Measurements from ENCODE around the gene ZNF618.
"Not testable (repeated sequence)": the region's sequence is repeated elsewhere in the genome, so short reads cannot be mapped to it uniquely, and the experiment has no call there.

ZNF618 gene

DNA sequence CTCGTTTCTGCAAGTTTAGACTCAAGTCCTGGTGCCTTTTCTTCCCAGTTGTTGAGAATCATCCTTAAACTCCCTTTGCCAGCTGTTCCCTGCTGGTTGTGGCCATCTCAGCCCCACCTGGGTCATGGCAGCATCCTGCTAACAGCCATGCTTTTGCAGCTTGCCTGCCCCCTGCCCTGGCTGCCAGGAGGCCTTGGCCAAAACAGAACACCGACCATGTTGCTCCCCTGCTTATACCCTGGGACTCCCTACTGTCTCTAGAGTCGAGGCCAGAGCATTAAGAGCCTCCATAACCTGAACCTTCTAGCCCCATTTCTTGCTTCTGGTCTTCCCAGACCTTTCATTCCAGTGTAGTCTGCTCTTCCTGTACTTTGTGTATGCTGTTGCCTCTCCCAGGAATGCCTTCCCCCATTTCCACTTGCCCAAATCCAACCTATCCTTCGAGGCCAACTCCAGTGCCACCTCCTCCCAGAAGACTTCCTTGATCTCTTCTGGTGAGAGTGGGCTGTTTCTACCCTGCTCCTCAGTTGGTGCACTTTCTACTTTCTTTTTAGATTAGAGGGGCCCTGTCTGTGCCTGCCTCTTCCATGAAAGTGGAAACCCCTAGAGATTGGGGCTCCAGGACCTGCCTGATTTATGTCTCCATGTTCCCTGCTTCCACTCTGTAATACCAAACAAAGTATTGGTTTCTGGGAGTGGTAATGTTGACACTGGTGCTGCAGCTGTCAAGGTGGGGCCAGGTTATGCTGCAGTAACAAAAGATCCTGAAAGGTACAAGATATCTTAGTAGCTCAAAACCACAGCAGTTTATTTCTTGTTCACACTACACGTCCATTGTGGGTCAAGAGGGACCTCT, 113.8 kb downstream of the ZNF618 start:
- DNase-seq (ENCODE audit: low read depth) = no peak

- DNase-seq (ENCODE audit: low read depth) = no peak
These were observed 114.4 kb downstream of the ZNF618 start for GRCh38 chr9:113990570-113990907.

GRCh38 chr9:113990975-113991471, 114.9 kb downstream of the ZNF618 start:
- DNase-seq (ENCODE audit: low read depth) = no peak

DNA sequence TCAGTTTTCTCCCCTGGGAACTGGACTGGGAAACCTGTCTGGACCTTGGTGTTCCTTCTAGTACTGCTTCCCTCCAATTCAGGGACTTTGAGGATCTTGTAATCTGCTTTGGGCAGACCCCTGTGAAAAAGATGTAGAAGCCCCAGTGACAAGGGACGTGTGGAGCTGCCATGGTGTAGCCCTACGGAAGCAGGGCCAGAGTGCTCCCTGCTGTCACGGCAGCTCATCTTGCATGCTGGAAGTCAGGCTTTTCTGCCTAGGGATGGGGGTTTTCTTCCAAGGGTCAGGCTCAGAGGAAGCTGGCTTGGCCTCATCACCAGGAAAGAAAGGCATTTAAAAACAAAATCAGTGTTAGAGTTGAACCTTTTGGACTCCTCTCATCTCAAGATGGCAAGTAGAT, 115.6 kb downstream of the ZNF618 start:
- DNase-seq (ENCODE audit: low read depth) = no peak

GRCh38 chr9:113992276-113992951, 116.3 kb downstream of the ZNF618 start:
- no peak for DNase-seq (ENCODE audit: low read depth)

- no peak for DNase-seq (ENCODE audit: low read depth)
These were observed 116.9 kb downstream of the ZNF618 start for GRCh38 chr9:113992994-113993393.

DNA sequence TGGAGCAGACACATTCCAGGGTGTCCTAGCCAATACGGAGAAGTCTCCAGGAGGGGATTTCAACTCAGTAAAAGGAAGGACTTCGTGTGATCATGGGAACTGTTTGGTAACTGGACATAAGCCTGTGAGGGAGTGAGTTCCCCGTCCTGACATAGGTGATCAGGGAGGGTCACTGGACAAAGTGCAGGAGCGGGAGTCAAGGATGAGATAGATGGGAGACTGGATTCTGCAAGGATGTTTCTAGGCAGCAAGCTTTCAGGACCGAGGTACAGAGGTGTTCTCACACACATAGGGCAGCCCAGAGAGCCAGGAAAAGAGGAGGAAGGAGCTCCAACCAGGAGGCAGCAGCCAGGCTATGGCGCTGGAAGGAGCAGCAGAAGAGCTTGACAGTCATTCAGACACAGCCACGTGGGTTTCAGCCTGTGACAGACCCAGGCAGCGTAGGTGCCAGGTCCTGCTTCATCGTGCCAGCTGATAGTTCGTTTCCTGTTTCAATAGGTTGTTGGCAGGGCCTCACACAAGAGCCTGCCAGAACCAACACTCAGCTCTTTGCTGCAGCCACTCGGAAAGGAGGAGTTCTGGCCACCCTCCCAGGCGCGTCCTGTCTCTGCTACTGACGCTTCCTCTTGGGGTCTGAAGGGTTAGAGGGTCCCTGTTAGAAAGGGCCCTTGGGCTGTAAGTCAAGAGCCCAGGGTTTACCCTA, 117.9 kb downstream of the ZNF618 start:
- peak; percentile 63 for DNase-seq (ENCODE audit: low read depth)

DNA sequence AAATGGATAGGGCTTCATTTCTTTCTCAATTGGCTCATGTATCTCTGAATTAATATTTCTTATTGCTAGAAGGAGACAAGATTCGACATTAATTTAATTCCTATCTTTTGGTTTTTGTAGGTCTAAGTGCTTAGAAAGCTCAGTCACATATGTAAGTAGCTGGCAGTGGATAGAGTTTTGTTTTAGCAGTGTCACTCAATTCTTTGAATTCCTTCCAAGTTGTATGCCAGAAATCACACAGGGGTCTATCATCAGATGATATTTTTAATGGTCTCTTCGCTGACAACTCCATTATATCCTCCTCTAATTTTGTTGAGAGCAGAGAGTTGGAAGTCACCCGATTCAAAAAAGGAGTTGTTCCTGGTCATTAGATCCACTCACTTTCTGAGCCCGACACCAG, 119.3 kb downstream of the ZNF618 start:
- no peak for DNase-seq (ENCODE audit: low read depth)

DNA sequence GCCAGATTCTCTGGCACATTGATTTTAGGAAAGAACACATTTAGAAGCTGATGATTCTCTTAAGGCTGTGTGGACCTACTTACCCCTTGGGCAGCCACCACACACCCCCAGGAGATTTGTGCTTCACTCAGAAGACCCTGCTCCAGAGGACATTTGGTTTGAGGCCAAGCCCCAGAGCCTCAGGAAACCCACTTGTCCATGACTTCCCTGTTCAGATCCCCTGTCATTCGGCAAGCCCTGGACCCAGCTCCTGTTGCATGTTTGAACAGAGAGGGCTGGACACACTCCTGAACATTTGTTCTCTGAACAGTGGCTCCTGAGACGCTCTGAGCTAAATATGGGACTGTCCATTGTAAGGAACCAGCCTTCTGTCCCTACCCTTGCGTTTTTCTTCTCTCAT, 119.9 kb downstream of the ZNF618 start:
- DNase-seq (ENCODE audit: low read depth) = no peak

- DNase-seq (ENCODE audit: low read depth) = no peak
These were observed 120.5 kb downstream of the ZNF618 start for GRCh38 chr9:113996531-113997001.

GRCh38 chr9:113997064-113997463, 121.0 kb downstream of the ZNF618 start:
- DNase-seq (ENCODE audit: low read depth) = not testable (repeated sequence)

- DNase-seq (ENCODE audit: low read depth) = no peak
These were observed 121.5 kb downstream of the ZNF618 start for GRCh38 chr9:113997610-113998009.

GRCh38 chr9:113998114-113998513, 122.0 kb downstream of the ZNF618 start:
- no peak for DNase-seq (ENCODE audit: low read depth)

DNA sequence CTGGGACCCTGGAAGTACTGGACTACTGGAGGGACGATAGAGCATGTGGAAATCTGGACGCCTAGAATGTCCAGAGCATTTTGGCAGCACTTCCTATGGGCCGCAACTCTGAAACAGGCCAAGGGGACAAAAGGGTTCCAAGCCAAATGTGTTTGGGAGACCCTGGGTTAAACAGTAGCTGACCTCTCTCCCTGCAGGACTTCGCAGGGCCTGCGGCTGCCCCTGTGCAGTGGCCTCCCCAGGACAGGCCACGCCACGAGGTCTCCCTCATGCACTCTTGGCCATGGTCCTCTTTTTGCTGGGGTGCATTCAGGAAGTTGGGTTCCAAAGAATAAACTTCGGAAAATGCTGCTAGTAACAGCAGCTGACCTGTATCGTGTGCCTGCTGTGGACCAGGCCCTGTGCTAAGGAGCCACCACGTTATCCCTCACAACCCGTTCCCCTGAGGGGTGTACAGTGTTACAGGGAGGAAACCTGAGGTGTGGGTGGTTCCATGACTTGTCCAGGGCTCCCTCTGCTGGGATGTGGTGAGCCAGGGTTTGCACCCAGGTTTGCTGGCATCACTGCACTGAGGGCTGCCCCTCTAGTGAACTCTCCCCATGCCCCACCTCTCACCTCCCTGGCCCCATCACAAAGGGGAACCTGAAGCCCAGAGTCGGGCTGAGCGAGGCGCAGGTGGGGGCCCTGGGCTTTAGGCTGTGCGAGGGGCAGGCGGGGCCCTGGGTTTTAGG, 122.6 kb downstream of the ZNF618 start:
- DNase-seq (ENCODE audit: low read depth) = no peak

GRCh38 chr9:113999256-114000062, 123.3 kb downstream of the ZNF618 start:
- no peak for DNase-seq (ENCODE audit: low read depth)

GRCh38 chr9:114000063-114000454, 124.0 kb downstream of the ZNF618 start:
- no peak for DNase-seq (ENCODE audit: low read depth)

- DNase-seq (ENCODE audit: low read depth) = no peak
These were observed 124.7 kb downstream of the ZNF618 start for GRCh38 chr9:114000671-114001409.

DNA sequence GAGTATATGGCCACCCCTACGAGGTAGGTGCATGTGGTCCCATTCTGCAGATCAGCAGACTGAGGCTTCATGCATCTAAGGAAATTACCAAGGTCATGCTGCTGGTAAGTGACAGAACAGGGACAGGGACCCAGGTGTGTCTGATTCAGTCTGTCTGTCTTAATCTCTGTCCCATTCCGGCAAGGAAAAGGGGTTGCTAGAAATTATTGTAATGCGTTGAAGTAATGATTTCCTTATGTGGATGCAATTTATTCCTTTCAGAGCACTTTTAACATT, 125.2 kb downstream of the ZNF618 start:
- DNase-seq (ENCODE audit: low read depth) = no peak

GRCh38 chr9:114001794-114002261, 125.7 kb downstream of the ZNF618 start:
- DNase-seq (ENCODE audit: low read depth) = no peak

DNA sequence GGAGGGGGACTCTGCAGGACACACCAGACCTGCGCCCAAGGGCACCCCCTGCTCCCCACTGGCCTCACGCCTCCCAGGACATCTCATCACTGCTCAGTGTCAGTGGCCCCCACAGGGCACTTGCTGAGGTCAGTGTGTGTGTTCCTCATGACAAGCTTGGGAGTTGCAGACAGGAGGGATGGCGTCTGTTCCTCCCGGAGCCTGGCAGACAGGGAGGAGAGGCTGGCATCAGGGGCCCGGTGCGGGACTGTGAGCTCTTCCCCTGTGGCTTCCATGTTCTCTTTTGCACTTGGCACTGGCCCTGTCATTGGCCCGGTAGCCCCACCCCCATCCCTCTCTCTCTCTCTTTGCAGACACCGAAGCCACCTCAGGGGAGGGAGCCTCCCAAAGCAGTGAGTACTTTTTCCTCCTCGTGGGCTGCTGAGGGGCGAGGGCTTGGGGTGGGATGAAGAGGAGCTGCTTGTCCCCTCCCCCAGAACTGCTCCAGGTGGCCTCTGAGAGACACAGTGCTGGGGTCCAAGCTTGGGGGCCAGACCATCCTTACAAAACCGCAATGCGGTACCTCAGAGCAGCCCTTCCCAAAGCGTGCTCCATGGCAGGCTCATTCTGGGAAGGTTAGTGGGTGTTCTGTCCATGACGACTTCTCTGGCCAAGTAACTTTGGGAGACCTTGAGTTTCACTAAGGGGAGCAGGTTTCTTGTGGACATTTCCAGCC, 126.3 kb downstream of the ZNF618 start:
- no peak for DNase-seq (ENCODE audit: low read depth)
